Transverse colon (tissue), 3 donors: ENCODE measurements around the gene PIEZO2.

Source experiments
- EP300 ChIP-seq: sonication (generic); formaldehyde crosslinking; IDR thresholded peaks from one replicate; pipeline ENCODE4 v1.6.1; 2017; ENCODE audit warnings: antibody characterized with exemption, low read depth
- POLR2A ChIP-seq: fragments of 450-650 bp; IDR thresholded peaks from one replicate; pipeline ENCODE4 v1.6.1; 2016; ENCODE audit warnings: antibody characterized with exemption, mild to moderate bottlenecking, moderate library complexity
- TF ChIP-seq, protein P1 (sequence below), 5 experiments: fragments of 200-600 bp in 3 of 5; fragments of 450-650 bp in 2 of 5; sonication (generic) in 3 of 5; IDR thresholded peaks; 1 replicate in 2 of 5; 2 replicates in 3 of 5; pipeline ENCODE4 v1.5.1; 2016 to 2017; ENCODE audit warnings: antibody characterized with exemption in 5 of 5, inconsistent platforms in 3 of 5, mild to moderate bottlenecking in 2 of 5, moderate library complexity in 1 of 5

DNA sequence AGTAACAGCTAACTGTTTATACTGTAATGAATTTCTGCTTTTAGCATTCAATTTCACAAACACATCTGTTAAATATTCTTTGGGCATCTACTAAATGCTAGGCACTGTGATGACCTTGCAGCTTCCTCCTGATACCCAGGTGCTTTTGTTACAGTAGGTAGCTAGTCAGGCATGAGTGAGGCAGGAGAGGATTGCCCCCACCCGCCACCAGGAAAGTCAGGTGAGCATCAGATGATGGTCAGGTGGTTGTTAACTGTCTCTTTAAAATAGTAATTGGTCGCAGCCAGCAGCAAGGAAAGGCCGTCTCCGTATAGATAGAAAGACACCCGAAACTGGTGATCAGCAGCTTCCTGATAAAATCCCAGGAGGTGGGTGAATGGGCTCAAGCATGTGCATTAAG lies 255.6 kb downstream of the PIEZO2 start:
- TF ChIP-seq POLR2A = no peak
- TF ChIP-seq, protein P1, sequence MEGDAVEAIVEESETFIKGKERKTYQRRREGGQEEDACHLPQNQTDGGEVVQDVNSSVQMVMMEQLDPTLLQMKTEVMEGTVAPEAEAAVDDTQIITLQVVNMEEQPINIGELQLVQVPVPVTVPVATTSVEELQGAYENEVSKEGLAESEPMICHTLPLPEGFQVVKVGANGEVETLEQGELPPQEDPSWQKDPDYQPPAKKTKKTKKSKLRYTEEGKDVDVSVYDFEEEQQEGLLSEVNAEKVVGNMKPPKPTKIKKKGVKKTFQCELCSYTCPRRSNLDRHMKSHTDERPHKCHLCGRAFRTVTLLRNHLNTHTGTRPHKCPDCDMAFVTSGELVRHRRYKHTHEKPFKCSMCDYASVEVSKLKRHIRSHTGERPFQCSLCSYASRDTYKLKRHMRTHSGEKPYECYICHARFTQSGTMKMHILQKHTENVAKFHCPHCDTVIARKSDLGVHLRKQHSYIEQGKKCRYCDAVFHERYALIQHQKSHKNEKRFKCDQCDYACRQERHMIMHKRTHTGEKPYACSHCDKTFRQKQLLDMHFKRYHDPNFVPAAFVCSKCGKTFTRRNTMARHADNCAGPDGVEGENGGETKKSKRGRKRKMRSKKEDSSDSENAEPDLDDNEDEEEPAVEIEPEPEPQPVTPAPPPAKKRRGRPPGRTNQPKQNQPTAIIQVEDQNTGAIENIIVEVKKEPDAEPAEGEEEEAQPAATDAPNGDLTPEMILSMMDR (IDR thresholded peaks at IDR 0.05) = no peak
- no peak for TF ChIP-seq EP300
